Muscle layer of colon (tissue), 2 donors: Measurements from ENCODE around the gene EEF1A2.
"Not testable (repeated sequence)": the region's sequence is repeated elsewhere in the genome, so short reads cannot be mapped to it uniquely, and the experiment has no call there.

Experiments used
- H3K27ac ChIP-seq: one replicate; pipeline ENCODE4 v1.7.0; 2013; ENCODE audit warnings: low read depth, mild to moderate bottlenecking, low read length, moderate library complexity
- H3K27me3 ChIP-seq, 2 donors: one replicate each; pipeline ENCODE4 v1.7.0; 2013; ENCODE audit warnings: low read length in 2 of 2, mild to moderate bottlenecking in 2 of 2; ENCODE audit not compliant: insufficient read depth in 2 of 2, control insufficient read depth in 1 of 2
- H3K36me3 ChIP-seq: one replicate; pipeline ENCODE4 v1.7.0; 2013; ENCODE audit warnings: mild to moderate bottlenecking, low read length; ENCODE audit not compliant: insufficient read depth
- H3K4me1 ChIP-seq: one replicate; pipeline ENCODE4 v1.7.0; 2013; ENCODE audit warnings: mild to moderate bottlenecking, low read length; ENCODE audit not compliant: insufficient read depth
- H3K4me3 ChIP-seq, 2 donors: one replicate each; pipeline ENCODE4 v1.7.0; 2013; ENCODE audit warnings: low read length in 2 of 2, low read depth in 1 of 2, mild to moderate bottlenecking in 1 of 2, moderate library complexity in 1 of 2
- H3K9ac ChIP-seq: one replicate; pipeline ENCODE4 v1.7.0; 2013; ENCODE audit warnings: low read length
- H3K9me3 ChIP-seq: one replicate; pipeline ENCODE4 v1.7.0; 2013; ENCODE audit warnings: mild to moderate bottlenecking, low read length
- donor health status: abdominal sarcoma.
- donor health status: Adenocarcinoma of cecum.

EEF1A2 gene

DNA sequence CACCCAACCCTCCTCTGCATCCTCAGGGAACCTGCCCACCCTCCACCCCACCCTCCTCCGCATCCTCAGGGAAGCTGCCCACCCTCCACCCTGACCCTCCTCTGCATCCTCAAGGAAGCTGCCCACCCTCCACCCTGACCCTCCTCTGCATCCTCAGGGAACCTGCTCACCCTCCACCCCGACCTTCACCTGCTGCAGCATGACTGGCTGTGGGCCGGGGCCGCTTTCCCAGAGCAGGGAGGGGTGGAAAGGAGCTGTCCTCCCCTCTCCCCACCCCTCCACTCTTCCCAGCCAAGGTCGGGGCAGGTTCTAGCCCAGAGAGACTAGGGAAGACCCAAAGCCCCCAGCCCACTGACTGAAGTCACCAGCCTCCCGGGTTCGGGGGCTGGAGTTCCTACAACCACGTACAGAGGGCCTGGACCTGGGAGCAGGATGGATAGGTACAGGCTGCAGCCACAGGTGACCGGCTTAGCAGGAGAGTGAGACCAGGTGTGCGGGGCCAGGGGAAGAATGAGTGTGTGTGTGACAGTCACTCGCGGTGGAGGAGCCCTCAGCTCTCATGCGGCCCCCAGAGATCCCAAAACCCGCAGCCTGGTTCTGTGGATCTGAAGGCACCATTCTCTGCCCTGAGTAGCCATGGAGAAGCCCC, 11.6 kb downstream of the EEF1A2 start:
- Histone ChIP-seq H3K9ac (no peak overlapping the region), H3K4me3 (no peak overlapping the region), H3K4me1 (no peaks in the 10 kb centered on the region), H3K27me3 (peaks cover 0 to 69% of the 10 kb centered on the region in 2 donors), H3K27ac (no peak overlapping the region), H3K36me3 (no peaks in the 10 kb centered on the region), H3K9me3 (no peaks in the 10 kb centered on the region)

- Histone ChIP-seq H3K27me3 (peaks cover 0 to 75% of the 10 kb centered on the region in 2 donors), H3K27ac (no peak overlapping the region), H3K4me3 (no peak overlapping the region), H3K36me3 (no peaks in the 10 kb centered on the region), H3K4me1 (no peaks in the 10 kb centered on the region), H3K9me3 (no peaks in the 10 kb centered on the region), H3K9ac (no peak overlapping the region)
These were observed 12.5 kb downstream of the EEF1A2 start for GRCh38 chr20:63486300-63486855.

DNA sequence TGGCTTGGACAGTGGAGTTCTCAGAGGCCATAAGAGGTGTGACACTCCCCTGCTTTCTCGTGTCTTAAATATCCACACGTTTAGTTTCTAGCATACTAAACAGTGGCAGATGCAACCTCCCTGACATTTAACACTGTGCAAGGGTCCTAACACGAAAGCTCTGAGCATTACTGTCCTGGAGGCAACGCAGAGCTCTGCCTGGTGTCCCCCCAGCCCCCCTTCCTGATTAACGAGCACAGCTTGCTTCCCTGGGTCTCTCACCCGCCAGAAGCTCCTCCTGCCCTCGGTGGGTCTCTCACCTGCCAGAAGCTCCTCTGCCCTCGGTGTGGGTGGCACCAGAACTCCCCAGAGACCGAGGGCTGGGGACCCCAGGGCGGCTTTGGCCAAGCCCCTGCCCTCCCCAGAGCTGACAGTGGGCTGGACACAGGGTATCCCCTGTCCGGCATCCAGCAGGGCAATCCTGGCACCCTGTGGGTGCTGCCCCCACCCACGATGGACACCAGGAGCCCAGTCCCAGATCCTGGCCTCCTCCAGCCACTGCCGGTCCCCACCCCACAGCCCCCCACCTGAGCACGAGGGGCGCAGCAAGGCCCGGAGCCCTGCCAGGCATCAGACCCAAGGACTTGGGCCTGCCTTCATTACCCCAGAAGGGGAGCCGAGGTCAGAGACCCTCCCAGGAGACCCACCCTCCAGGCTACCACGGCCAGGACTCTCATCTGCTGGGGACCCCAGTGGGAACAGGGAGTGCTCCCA, 14.1 kb downstream of the EEF1A2 start:
- H3K9ac ChIP-seq, result no peak overlapping the region
- H3K4me1 ChIP-seq, result no peaks in the 10 kb centered on the region
- no peaks in the 10 kb centered on the region for H3K9me3 ChIP-seq
- H3K27me3 ChIP-seq, result peaks cover 5 to 63% of the 10 kb centered on the region in 2 donors
- H3K4me3 ChIP-seq, result no peak overlapping the region
- no peaks in the 10 kb centered on the region for H3K36me3 ChIP-seq
- no peak overlapping the region for H3K27ac ChIP-seq

GRCh38 chr20:63484236-63484635, 14.6 kb downstream of the EEF1A2 start:
- Histone ChIP-seq H3K27ac (no peak overlapping the region), H3K9me3 (no peaks in the 10 kb centered on the region), H3K36me3 (no peaks in the 10 kb centered on the region), H3K4me3 (no peak overlapping the region), H3K9ac (no peak overlapping the region), H3K4me1 (no peaks in the 10 kb centered on the region), H3K27me3 (peaks cover 10 to 64% of the 10 kb centered on the region in 2 donors)

- H3K4me1 ChIP-seq, result no peaks in the 10 kb centered on the region
- H3K27ac ChIP-seq, result no peak overlapping the region
- no peaks in the 10 kb centered on the region for H3K9me3 ChIP-seq
- H3K4me3 ChIP-seq, result no peak overlapping the region
- no peaks in the 10 kb centered on the region for H3K36me3 ChIP-seq
- peaks cover 10 to 63% of the 10 kb centered on the region in 2 donors for H3K27me3 ChIP-seq
- H3K9ac ChIP-seq, result no peak overlapping the region
These were observed 15.0 kb downstream of the EEF1A2 start for GRCh38 chr20:63483834-63484233.

DNA sequence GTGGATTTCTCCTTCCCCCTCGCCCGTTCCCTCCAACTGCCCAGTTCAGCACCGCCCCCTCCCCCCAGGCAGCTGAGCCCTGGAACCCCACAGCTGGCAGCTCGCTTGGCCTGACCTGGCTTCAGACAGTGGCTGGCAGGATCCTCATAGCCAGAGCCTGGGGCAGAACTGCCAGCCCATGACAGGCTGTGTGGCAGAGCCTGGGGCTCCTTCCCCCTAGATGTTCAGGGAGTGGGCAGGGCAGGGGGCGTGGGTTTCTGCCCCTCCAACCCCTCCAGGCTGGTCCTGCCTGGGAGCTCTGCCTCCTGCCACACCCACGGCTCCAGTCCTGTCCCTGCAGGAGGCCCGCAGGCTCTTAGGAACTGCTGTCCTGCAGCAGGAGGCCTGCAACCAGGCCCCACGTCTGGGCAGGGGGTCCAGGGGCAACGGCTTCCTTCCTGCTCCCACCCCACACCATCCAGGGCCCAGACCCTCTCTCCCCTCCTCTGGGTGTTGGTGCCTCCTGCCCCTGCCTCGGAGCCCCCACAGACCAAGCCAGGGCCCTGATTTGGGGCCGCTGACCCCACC, 16.8 kb downstream of the EEF1A2 start:
- Histone ChIP-seq H3K27ac (no peak overlapping the region), H3K36me3 (no peaks in the 10 kb centered on the region), H3K9me3 (no peaks in the 10 kb centered on the region), H3K4me1 (no peaks in the 10 kb centered on the region), H3K27me3 (peaks cover 10 to 63% of the 10 kb centered on the region in 2 donors), H3K9ac (no peak overlapping the region), H3K4me3 (no peak overlapping the region)

GRCh38 chr20:63481503-63481902, 17.4 kb downstream of the EEF1A2 start:
- H3K36me3 ChIP-seq, result no peaks in the 10 kb centered on the region
- no peaks in the 10 kb centered on the region for H3K4me1 ChIP-seq
- no peak overlapping the region for H3K27ac ChIP-seq
- peaks cover 10 to 66% of the 10 kb centered on the region in 2 donors for H3K27me3 ChIP-seq
- no peak overlapping the region for H3K4me3 ChIP-seq
- H3K9ac ChIP-seq, result no peak overlapping the region
- H3K9me3 ChIP-seq, result no peaks in the 10 kb centered on the region

DNA sequence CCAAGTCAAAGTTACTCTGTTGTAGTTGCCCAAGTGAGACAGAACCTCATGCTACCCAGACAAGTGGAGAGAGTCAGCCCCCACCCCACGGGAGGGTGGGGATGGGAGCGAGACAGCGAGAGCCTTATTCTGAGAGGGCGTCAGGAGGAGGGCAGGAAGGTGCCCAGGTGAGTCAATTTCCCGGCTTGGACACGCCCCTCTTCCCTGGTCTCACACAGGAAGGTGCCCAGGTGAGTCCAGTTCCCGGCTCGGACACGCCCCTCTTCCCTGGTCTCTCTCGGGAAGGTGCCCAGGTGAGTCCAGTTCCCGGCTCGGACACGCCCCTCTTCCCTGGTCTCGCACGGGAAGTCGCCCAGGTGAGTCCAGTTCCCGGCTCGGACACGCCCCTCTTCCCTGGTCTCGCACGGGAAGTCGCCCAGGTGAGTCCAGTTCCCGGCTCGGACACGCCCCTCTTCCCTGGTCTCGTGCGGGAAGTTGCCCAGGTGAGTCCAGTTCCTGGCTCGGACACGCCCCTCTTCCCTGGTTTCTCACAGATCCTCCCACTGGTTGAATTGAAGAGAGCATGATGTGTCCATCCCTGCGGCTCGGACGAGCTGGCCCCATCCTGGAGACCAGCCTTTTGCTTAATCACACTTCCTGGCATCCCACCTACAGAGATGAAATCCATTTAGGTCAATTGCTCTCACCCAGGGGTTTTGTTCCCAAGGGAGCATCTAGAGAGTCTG, 19.0 kb downstream of the EEF1A2 start:
- H3K9me3 ChIP-seq, H3K27ac ChIP-seq, H3K4me1 ChIP-seq, H3K36me3 ChIP-seq, H3K9ac ChIP-seq, H3K4me3 ChIP-seq: not testable (repeated sequence)
- peaks cover 12 to 65% of the 10 kb centered on the region in 2 donors for H3K27me3 ChIP-seq

DNA sequence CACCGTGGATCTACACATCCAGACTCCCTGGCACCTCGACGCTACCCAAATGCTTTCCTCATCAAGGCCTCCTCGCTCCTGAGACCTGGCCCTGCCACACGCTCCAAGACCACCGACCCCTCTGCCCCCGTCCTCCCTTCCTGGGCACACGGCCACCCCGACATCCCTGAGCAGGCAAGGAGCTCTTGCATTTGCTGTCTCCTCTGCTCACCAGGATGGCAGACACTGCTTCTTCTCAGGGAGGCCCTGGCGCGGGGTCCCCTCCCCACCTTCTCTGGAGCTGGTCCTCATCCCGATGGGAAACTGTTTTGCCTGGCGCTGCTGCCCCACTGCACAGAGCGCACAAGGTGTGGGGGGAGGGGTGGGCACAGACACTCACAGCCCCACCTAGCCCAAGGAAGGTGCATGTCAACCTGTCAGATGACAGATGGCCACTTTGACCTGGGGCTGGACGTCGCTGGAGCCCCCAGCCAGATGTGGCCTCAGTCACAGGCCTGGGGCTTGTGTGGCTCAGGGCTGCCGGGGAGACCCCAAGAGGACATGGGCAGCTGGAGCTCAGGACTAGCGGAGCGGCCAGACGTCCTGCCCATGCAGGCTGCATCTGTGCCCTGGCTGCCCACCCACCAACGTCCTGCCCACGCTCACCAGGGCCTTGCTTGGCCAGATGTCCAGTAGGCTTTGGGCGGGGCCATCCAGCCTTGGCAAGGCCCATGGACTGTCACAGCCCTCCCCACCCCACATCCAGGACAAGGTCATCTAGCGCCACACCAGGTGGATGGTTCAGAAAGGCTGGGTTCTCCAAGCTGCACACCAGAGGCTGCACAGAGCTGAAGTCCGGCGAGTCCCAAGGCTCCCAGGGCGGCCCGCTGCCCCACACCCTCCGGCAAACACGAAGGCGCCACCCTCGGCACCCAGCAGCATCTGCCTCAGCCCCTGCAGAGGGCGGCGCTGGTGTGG, 20.3 kb downstream of the EEF1A2 start:
- no peaks in the 10 kb centered on the region for H3K4me1 ChIP-seq
- no peak overlapping the region for H3K27ac ChIP-seq
- no peak overlapping the region for H3K9ac ChIP-seq
- H3K27me3 ChIP-seq, result peaks cover 18 to 71% of the 10 kb centered on the region in 2 donors
- no peak overlapping the region for H3K4me3 ChIP-seq
- no peaks in the 10 kb centered on the region for H3K9me3 ChIP-seq
- H3K36me3 ChIP-seq, result no peaks in the 10 kb centered on the region

DNA sequence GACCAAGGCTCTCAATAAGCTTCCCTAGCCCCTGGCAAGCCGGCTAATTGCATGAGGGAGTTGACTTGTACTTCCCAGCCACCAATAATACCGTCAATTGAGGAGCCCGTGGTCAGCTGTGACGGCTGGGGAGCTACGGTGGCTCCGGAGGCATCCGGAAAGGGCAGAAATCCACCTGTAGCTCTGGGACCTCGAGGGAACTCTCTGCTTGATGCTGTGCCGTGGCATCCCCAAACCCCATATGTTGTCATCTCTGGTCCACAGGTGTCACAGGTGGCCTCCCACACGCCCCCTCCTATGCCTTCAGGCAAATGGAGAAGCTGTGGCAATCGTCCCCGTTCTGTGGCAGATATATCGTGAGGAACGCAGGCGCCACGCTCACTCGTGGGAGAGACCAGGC, 20.9 kb downstream of the EEF1A2 start:
- H3K27ac ChIP-seq, result no peak overlapping the region
- H3K27me3 ChIP-seq, result peaks cover 24 to 74% of the 10 kb centered on the region in 2 donors
- H3K9me3 ChIP-seq, result no peaks in the 10 kb centered on the region
- H3K4me3 ChIP-seq, result no peak overlapping the region
- no peak overlapping the region for H3K9ac ChIP-seq
- H3K4me1 ChIP-seq, result no peaks in the 10 kb centered on the region
- H3K36me3 ChIP-seq, result no peaks in the 10 kb centered on the region
